Measurements from ENCODE around the gene SLC22A3. TPM values are rescaled to one million over a fixed set of nuclear protein-coding genes. Genes with fewer than 3 reads are reported as not detected.
A peak's percentile ranks its signal among the peaks of the same experiment; 100 is the strongest.

SLC22A3 gene
- total and polyA plus RNA-seq, 2 of the 13 experiments (the other 11 are each of a cell fraction or from before 2014, with no cell fraction given): 12.0 to 31.5 TPM

DNA sequence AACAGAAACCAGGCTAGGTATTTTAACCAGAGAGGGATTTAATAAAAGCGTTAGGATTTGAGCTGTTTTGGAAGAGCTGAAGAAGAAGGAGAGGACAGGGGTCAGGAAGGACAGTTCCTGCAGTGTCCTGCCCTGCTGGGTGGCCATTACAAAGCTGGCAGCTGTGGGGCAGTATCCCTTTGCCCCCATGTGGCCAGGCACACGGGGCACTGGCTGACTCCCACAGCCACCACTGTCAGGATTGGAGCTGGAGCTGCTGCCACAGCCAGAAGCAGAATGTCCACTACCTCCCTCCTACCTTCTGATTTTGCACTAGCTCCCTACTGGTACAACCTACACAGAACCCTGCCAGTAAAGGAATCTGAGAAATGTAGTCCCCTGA is 46.5 kb downstream of the SLC22A3 start (continued):
- TF ChIP-seq, protein P1, sequence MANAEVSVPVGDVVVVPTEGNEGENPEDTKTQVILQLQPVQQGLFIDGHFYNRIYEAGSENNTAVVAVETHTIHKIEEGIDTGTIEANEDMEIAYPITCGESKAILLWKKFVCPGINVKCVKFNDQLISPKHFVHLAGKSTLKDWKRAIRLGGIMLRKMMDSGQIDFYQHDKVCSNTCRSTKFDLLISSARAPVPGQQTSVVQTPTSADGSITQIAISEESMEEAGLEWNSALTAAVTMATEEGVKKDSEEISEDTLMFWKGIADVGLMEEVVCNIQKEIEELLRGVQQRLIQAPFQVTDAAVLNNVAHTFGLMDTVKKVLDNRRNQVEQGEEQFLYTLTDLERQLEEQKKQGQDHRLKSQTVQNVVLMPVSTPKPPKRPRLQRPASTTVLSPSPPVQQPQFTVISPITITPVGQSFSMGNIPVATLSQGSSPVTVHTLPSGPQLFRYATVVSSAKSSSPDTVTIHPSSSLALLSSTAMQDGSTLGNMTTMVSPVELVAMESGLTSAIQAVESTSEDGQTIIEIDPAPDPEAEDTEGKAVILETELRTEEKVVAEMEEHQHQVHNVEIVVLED (CRISPR knock-in tag; IDR thresholded peaks at IDR 0.05; ENCODE audit: borderline replicate concordance): no peak
- TF ChIP-seq SP2 (CRISPR knock-in tag; IDR thresholded peaks at IDR 0.05) (no peak), MZF1 (CRISPR knock-in tag; IDR thresholded peaks at IDR 0.05; ENCODE audit: borderline replicate concordance) (no peak), FOSL1 (CRISPR knock-in tag; IDR thresholded peaks at IDR 0.05; ENCODE audit: borderline replicate concordance) (no peak), ATF1 (CRISPR knock-in tag; IDR thresholded peaks at IDR 0.05) (no peak), PCBP1 (IDR thresholded peaks at IDR 0.05; ENCODE audit: borderline replicate concordance, low read depth, low read length) (no peak), HMG20B (CRISPR knock-in tag; conservative IDR thresholded peaks at IDR 0.05) (no peak), SALL2 (CRISPR knock-in tag; IDR thresholded peaks at IDR 0.05) (peak; percentile 43; the same call in 1 of the 2 replicates), ZNF562 (CRISPR knock-in tag; IDR thresholded peaks at IDR 0.05; ENCODE audit: borderline replicate concordance) (no peak), ZNF331 (CRISPR knock-in tag; IDR thresholded peaks at IDR 0.05) (no peak), ZNF234 (CRISPR knock-in tag; conservative IDR thresholded peaks at IDR 0.05) (no peak), REPIN1 (CRISPR knock-in tag; IDR thresholded peaks at IDR 0.05; ENCODE audit: borderline replicate concordance, low read depth) (no peak), ZNF34 (CRISPR knock-in tag; IDR thresholded peaks at IDR 0.05; ENCODE audit: borderline replicate concordance) (no peak), LCORL (IDR thresholded peaks at IDR 0.05) (no peak), LCORL (CRISPR knock-in tag; IDR thresholded peaks at IDR 0.05) (peak; percentile 28), SMAD9 (CRISPR knock-in tag; IDR thresholded peaks at IDR 0.05) (no peak), ZNF557 (CRISPR knock-in tag; IDR thresholded peaks at IDR 0.05) (no peak), SUZ12 (IDR thresholded peaks at IDR 0.05; ENCODE audit: low read depth, low read length) (no peak), FOXO1 (CRISPR knock-in tag; IDR thresholded peaks at IDR 0.05) (no peak), ZNF124 (CRISPR knock-in tag; IDR thresholded peaks at IDR 0.05) (no peak)
- TF ChIP-seq, protein P2, sequence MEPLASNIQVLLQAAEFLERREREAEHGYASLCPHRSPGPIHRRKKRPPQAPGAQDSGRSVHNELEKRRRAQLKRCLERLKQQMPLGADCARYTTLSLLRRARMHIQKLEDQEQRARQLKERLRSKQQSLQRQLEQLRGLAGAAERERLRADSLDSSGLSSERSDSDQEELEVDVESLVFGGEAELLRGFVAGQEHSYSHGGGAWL (CRISPR knock-in tag; IDR thresholded peaks at IDR 0.05): no peak
- TF ChIP-seq, protein P3, sequence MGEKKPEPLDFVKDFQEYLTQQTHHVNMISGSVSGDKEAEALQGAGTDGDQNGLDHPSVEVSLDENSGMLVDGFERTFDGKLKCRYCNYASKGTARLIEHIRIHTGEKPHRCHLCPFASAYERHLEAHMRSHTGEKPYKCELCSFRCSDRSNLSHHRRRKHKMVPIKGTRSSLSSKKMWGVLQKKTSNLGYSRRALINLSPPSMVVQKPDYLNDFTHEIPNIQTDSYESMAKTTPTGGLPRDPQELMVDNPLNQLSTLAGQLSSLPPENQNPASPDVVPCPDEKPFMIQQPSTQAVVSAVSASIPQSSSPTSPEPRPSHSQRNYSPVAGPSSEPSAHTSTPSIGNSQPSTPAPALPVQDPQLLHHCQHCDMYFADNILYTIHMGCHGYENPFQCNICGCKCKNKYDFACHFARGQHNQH (CRISPR knock-in tag; IDR thresholded peaks at IDR 0.05): peak; percentile 33; the same call in 1 of the 2 replicates
- TF ChIP-seq, protein P4, sequence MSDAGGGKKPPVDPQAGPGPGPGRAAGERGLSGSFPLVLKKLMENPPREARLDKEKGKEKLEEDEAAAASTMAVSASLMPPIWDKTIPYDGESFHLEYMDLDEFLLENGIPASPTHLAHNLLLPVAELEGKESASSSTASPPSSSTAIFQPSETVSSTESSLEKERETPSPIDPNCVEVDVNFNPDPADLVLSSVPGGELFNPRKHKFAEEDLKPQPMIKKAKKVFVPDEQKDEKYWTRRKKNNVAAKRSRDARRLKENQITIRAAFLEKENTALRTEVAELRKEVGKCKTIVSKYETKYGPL (CRISPR knock-in tag; IDR thresholded peaks at IDR 0.05): no peak
- TF ChIP-seq, protein P5, sequence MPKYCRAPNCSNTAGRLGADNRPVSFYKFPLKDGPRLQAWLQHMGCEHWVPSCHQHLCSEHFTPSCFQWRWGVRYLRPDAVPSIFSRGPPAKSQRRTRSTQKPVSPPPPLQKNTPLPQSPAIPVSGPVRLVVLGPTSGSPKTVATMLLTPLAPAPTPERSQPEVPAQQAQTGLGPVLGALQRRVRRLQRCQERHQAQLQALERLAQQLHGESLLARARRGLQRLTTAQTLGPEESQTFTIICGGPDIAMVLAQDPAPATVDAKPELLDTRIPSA (CRISPR knock-in tag; IDR thresholded peaks at IDR 0.05; ENCODE audit: borderline replicate concordance): no peak
- TF ChIP-seq, protein P6, sequence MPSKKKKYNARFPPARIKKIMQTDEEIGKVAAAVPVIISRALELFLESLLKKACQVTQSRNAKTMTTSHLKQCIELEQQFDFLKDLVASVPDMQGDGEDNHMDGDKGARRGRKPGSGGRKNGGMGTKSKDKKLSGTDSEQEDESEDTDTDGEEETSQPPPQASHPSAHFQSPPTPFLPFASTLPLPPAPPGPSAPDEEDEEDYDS (CRISPR knock-in tag; IDR thresholded peaks at IDR 0.05): no peak
- TF ChIP-seq, protein P7, sequence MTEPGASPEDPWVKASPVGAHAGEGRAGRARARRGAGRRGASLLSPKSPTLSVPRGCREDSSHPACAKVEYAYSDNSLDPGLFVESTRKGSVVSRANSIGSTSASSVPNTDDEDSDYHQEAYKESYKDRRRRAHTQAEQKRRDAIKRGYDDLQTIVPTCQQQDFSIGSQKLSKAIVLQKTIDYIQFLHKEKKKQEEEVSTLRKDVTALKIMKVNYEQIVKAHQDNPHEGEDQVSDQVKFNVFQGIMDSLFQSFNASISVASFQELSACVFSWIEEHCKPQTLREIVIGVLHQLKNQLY (CRISPR knock-in tag; IDR thresholded peaks at IDR 0.05): no peak

Data from HepG2 (cell line).